Left ventricle myocardium inferior (tissue), 1 donor: ENCODE results near the gene IL4. TPM values are rescaled to one million over a fixed set of nuclear protein-coding genes. Genes with fewer than 3 reads are reported as not detected.

Experiments used
- DNase-seq: peaks from one replicate; pipeline ENCODE4 v3.0.0-alpha.2; 2020
- H3K27ac ChIP-seq: fragments of 200-600 bp; replicated peaks from 2 replicates; pipeline ENCODE4 v1.8.0; 2021
- H3K27me3 ChIP-seq: fragments of 200-600 bp; 2 replicates; pipeline ENCODE4 v1.8.0; 2021; ENCODE audit warnings: low read depth
- H3K36me3 ChIP-seq: fragments of 200-600 bp; 2 replicates; pipeline ENCODE4 v1.8.0; 2021
- H3K4me1 ChIP-seq: fragments of 200-600 bp; 2 replicates; pipeline ENCODE4 v1.8.0; 2021
- H3K4me3 ChIP-seq: fragments of 200-600 bp; 2 replicates; pipeline ENCODE4 v1.8.0; 2021; ENCODE audit warnings: mild to moderate bottlenecking, moderate library complexity
- H3K9me3 ChIP-seq: fragments of 200-600 bp; replicated peaks from 2 replicates; pipeline ENCODE4 v1.8.0; 2021
- CTCF ChIP-seq: fragments of 200-600 bp; IDR thresholded peaks from 2 replicates; pipeline ENCODE4 v1.8.0; 2021; ENCODE audit warnings: antibody characterized with exemption, mild to moderate bottlenecking, borderline replicate concordance
- intact Hi-C: fragments of 100-400 bp; cut with micrococcal nuclease; formaldehyde crosslinking; loops from one replicate; pipeline ENCODE4 v1.11.0; 2022
- total RNA-seq: library from RNA; stranded (reverse); fragmentation: NEBNext Ultra II Directional; extraction: Animal tissue kit (Norgen Biotek cat#: 25700); gene quantifications from one replicate; pipeline ENCODE4 v1.2.1, GENCODE V29; 2021
- donor health status: DM: no; HTN: yes; CAD: no; lungs with severe emphysema.

IL4 gene
- total RNA-seq, 1 donor from 2014 or later = not detected

- no peak for DNase-seq
- Histone ChIP-seq H3K4me3 (no peak overlapping the region), H3K9me3 (no peaks in the 10 kb centered on the region), H3K27ac (no peak overlapping the region), H3K4me1 (no peaks in the 10 kb centered on the region), H3K27me3 (peaks cover 29% of the 10 kb centered on the region), H3K36me3 (no peaks in the 10 kb centered on the region)
- intact Hi-C loops = no loop called here
- TF ChIP-seq CTCF = no peak
These were observed 9.8 kb upstream of the IL4 start for GRCh38 chr5:132663771-132664695.

GRCh38 chr5:132664696-132665209, 9.0 kb upstream of the IL4 start:
- Histone ChIP-seq H3K27me3 (peaks cover 29% of the 10 kb centered on the region), H3K4me3 (no peak overlapping the region), H3K36me3 (no peaks in the 10 kb centered on the region), H3K4me1 (no peaks in the 10 kb centered on the region), H3K27ac (no peak overlapping the region), H3K9me3 (no peaks in the 10 kb centered on the region)
- TF ChIP-seq CTCF = no peak
- intact Hi-C loops = no loop called here
- no peak for DNase-seq

- H3K36me3 ChIP-seq = no peaks in the 10 kb centered on the region
- no peak overlapping the region for H3K4me3 ChIP-seq
- TF ChIP-seq CTCF = no peak
- DNase-seq = no peak
- peaks cover 29% of the 10 kb centered on the region for H3K27me3 ChIP-seq
- no peaks in the 10 kb centered on the region for H3K9me3 ChIP-seq
- intact Hi-C loops = no loop called here
- H3K27ac ChIP-seq = no peak overlapping the region
- no peaks in the 10 kb centered on the region for H3K4me1 ChIP-seq
These were observed 8.2 kb upstream of the IL4 start for GRCh38 chr5:132665574-132666080.

- Histone ChIP-seq H3K4me3 (no peak overlapping the region), H3K27me3 (peaks cover 34% of the 10 kb centered on the region)
These were observed 7.3 kb upstream of the IL4 start for GRCh38 chr5:132666310-132667123.

More at GRCh38 chr5:132666310-132667123, 7.3 kb upstream of the IL4 start:
- Histone ChIP-seq H3K4me1 (no peaks in the 10 kb centered on the region), H3K27ac (no peak overlapping the region), H3K9me3 (no peaks in the 10 kb centered on the region), H3K36me3 (no peaks in the 10 kb centered on the region)
- intact Hi-C loops = no loop called here
- DNase-seq = no peak
- no peak for TF ChIP-seq CTCF
